Measurements from ENCODE around the gene SRP72. TPM values are rescaled to one million over a fixed set of nuclear protein-coding genes. Genes with fewer than 3 reads are reported as not detected.
A peak's percentile ranks its signal among the peaks of the same experiment; 100 is the strongest.

SRP72 gene
- total RNA-seq, 1 donor from 2014 or later = 116 TPM

GRCh38 chr4:56512166-56512565, 44.7 kb downstream of the SRP72 start:
- Mint-ChIP-seq H3K27me3 (ENCODE audit: low read depth) (peaks cover 14% of the 10 kb centered on the region), H3K36me3 (no peaks in the 10 kb centered on the region), H3K4me1 (peaks cover 8% of the 10 kb centered on the region), H3K27ac (no peak overlapping the region), H3K4me3 (no peak overlapping the region), H3K9me3 (no peaks in the 10 kb centered on the region)
- no peak for DNase-seq (ENCODE audit: low spot score in 2 of 2, unreplicated experiment in 2 of 2)
- TF ChIP-seq CTCF (IDR thresholded peaks at IDR 0.05; ENCODE audit: unreplicated experiment) = no peak

- Mint-ChIP-seq H3K27me3 (ENCODE audit: low read depth) (peaks cover 12% of the 10 kb centered on the region), H3K4me3 (no peak overlapping the region), H3K9me3 (no peaks in the 10 kb centered on the region), H3K36me3 (no peaks in the 10 kb centered on the region), H3K27ac (no peak overlapping the region), H3K4me1 (peaks cover 8% of the 10 kb centered on the region)
- DNase-seq (ENCODE audit: low spot score in 2 of 2, unreplicated experiment in 2 of 2) = no peak
- TF ChIP-seq CTCF (IDR thresholded peaks at IDR 0.05; ENCODE audit: unreplicated experiment) = no peak
Observed at GRCh38 chr4:56513517-56513916, 46.1 kb downstream of the SRP72 start.

GRCh38 chr4:56530269-56531148, 63.1 kb downstream of the SRP72 start:
- peak; percentile 81 to 87 for DNase-seq (ENCODE audit: low spot score in 2 of 2, unreplicated experiment in 2 of 2)
- no peak for TF ChIP-seq CTCF (IDR thresholded peaks at IDR 0.05; ENCODE audit: unreplicated experiment)
- H3K4me3 Mint-ChIP-seq = peak overlapping the region; percentile 65
- H3K4me1 Mint-ChIP-seq = peaks cover 4% of the 10 kb centered on the region
- peaks cover 34% of the 10 kb centered on the region for H3K27me3 Mint-ChIP-seq (ENCODE audit: low read depth)
- no peaks in the 10 kb centered on the region for H3K36me3 Mint-ChIP-seq
- peaks cover 3% of the 10 kb centered on the region for H3K9me3 Mint-ChIP-seq
- H3K27ac Mint-ChIP-seq = no peak overlapping the region

GRCh38 chr4:56531149-56531770, 63.8 kb downstream of the SRP72 start:
- Mint-ChIP-seq H3K4me3 (no peak overlapping the region), H3K4me1 (peaks cover 4% of the 10 kb centered on the region), H3K9me3 (peaks cover 3% of the 10 kb centered on the region), H3K27ac (no peak overlapping the region), H3K27me3 (ENCODE audit: low read depth) (peaks cover 27% of the 10 kb centered on the region), H3K36me3 (no peaks in the 10 kb centered on the region)
- no peak for DNase-seq (ENCODE audit: low spot score in 2 of 2, unreplicated experiment in 2 of 2)
- no peak for TF ChIP-seq CTCF (IDR thresholded peaks at IDR 0.05; ENCODE audit: unreplicated experiment)

- DNase-seq (ENCODE audit: low spot score in 2 of 2, unreplicated experiment in 2 of 2) = no peak
- peaks cover 3% of the 10 kb centered on the region for H3K9me3 Mint-ChIP-seq
- no peaks in the 10 kb centered on the region for H3K36me3 Mint-ChIP-seq
- TF ChIP-seq CTCF (IDR thresholded peaks at IDR 0.05; ENCODE audit: unreplicated experiment) = no peak
- no peak overlapping the region for H3K4me3 Mint-ChIP-seq
- no peak overlapping the region for H3K27ac Mint-ChIP-seq
- H3K27me3 Mint-ChIP-seq (ENCODE audit: low read depth) = peaks cover 21% of the 10 kb centered on the region
- peaks cover 4% of the 10 kb centered on the region for H3K4me1 Mint-ChIP-seq
Observed at GRCh38 chr4:56531823-56532222, 64.4 kb downstream of the SRP72 start.

All from mesothelial cell of epicardium (in vitro differentiated cells).